H9 (cell line): Measurements from ENCODE around the gene ACR. TPM values are rescaled to one million over a fixed set of nuclear protein-coding genes. Genes with fewer than 3 reads are reported as not detected.
A peak's percentile ranks its signal among the peaks of the same experiment; 100 is the strongest.

Source experiments
- DNase-seq: peaks from one replicate; pipeline ENCODE4 v3.0.0-alpha.2; 2017
- H2AFZ ChIP-seq: one replicate; pipeline ENCODE4 v1.6.1; 2013; ENCODE audit warnings: mild to moderate bottlenecking, low read length, control low read depth, moderate library complexity
- H2AK5ac ChIP-seq: 2 replicates; pipeline ENCODE4 v1.6.1; 2013; ENCODE audit warnings: low read length, control low read depth, mixed read lengths; ENCODE audit not compliant: insufficient read length
- H2BK120ac ChIP-seq: one replicate; pipeline ENCODE4 v1.6.1; 2013; ENCODE audit warnings: low read depth, mild to moderate bottlenecking, low read length, control low read depth, inconsistent platforms; ENCODE audit not compliant: poor library complexity, severe bottlenecking
- H2BK12ac ChIP-seq: 2 replicates; pipeline ENCODE4 v1.6.1; 2013; ENCODE audit warnings: low read length, control low read depth, mixed read lengths, low read depth; ENCODE audit not compliant: insufficient read length
- H2BK15ac ChIP-seq: 2 replicates; pipeline ENCODE4 v1.6.1; 2013; ENCODE audit warnings: low read depth, low read length, control low read depth
- H2BK20ac ChIP-seq: one replicate; pipeline ENCODE4 v1.6.1; 2013; ENCODE audit warnings: low read depth, mild to moderate bottlenecking, low read length, control low read depth, inconsistent platforms; ENCODE audit not compliant: poor library complexity, severe bottlenecking
- H2BK5ac ChIP-seq: 2 replicates; pipeline ENCODE4 v1.6.1; 2013; ENCODE audit warnings: low read length, control low read depth, mixed read lengths; ENCODE audit not compliant: insufficient read length
- H3K14ac ChIP-seq: 2 replicates; pipeline ENCODE4 v1.6.1; 2013; ENCODE audit warnings: low read length, control low read depth; ENCODE audit not compliant: insufficient read depth
- H3K18ac ChIP-seq: 2 replicates; pipeline ENCODE4 v1.6.1; 2013; ENCODE audit warnings: low read depth, mild to moderate bottlenecking, mixed read lengths, low read length, control low read depth; ENCODE audit not compliant: insufficient read length
- H3K23ac ChIP-seq: 2 replicates; pipeline ENCODE4 v1.6.1; 2013; ENCODE audit warnings: low read length, control low read depth, mixed read lengths, low read depth; ENCODE audit not compliant: insufficient read length
- H3K23me2 ChIP-seq: 2 replicates; pipeline ENCODE4 v1.6.1; 2013; ENCODE audit warnings: low read depth, mild to moderate bottlenecking, mixed read lengths, low read length, control low read depth; ENCODE audit not compliant: insufficient read length, poor library complexity, severe bottlenecking
- H3K27ac ChIP-seq: 2 replicates; pipeline ENCODE4 v1.5.1; 2013; ENCODE audit warnings: low read length, control low read depth, mixed read lengths, low read depth; ENCODE audit not compliant: insufficient read length
- H3K27me3 ChIP-seq: 2 replicates; pipeline ENCODE4 v1.6.1; 2013; ENCODE audit warnings: low read length, control low read depth, inconsistent platforms; ENCODE audit not compliant: insufficient read depth
- H3K4ac ChIP-seq: 2 replicates; pipeline ENCODE4 v1.6.1; 2013; ENCODE audit warnings: low read depth, mild to moderate bottlenecking, control low read depth, inconsistent platforms, low read length, moderate library complexity
- H3K4me1 ChIP-seq: 2 replicates; pipeline ENCODE4 v1.6.1; 2013; ENCODE audit warnings: low read length, control low read depth, inconsistent platforms; ENCODE audit not compliant: insufficient read depth
- H3K4me2 ChIP-seq: 2 replicates; pipeline ENCODE4 v1.6.1; 2013; ENCODE audit warnings: low read length, control low read depth, mixed read lengths; ENCODE audit not compliant: insufficient read length, insufficient read depth
- H3K56ac ChIP-seq: 2 replicates; pipeline ENCODE4 v1.6.1; 2013; ENCODE audit warnings: low read depth, mild to moderate bottlenecking, mixed read lengths, low read length, control low read depth; ENCODE audit not compliant: insufficient read length
- H3K79me1 ChIP-seq: 2 replicates; pipeline ENCODE4 v1.6.1; 2013; ENCODE audit warnings: low read depth, mild to moderate bottlenecking, moderate library complexity, low read length, control low read depth, inconsistent platforms; ENCODE audit not compliant: insufficient read depth, poor library complexity, severe bottlenecking
- H3K79me2 ChIP-seq: 2 replicates; pipeline ENCODE4 v1.6.1; 2013; ENCODE audit warnings: low read length, control low read depth, inconsistent platforms; ENCODE audit not compliant: insufficient read depth
- H3K9ac ChIP-seq: 2 replicates; pipeline ENCODE4 v1.6.1; 2013; ENCODE audit warnings: low read length, control low read depth, mixed read lengths; ENCODE audit not compliant: insufficient read length; ENCODE audit errors: extremely low read depth
- H3K9me3 ChIP-seq: one replicate; pipeline ENCODE4 v1.6.1; 2013; ENCODE audit warnings: low read depth, low read length, inconsistent platforms; ENCODE audit not compliant: control insufficient read depth
- H3T11ph ChIP-seq: one replicate; pipeline ENCODE4 v1.6.1; 2013; ENCODE audit warnings: mild to moderate bottlenecking, low read length, control low read depth, inconsistent platforms
- H4K20me1 ChIP-seq: one replicate; pipeline ENCODE4 v1.6.1; 2013; ENCODE audit not compliant: control insufficient read depth, insufficient read length, insufficient read depth
- H4K5ac ChIP-seq: 2 replicates; pipeline ENCODE4 v1.6.1; 2013; ENCODE audit warnings: low read depth, mild to moderate bottlenecking, mixed read lengths, low read length, control low read depth; ENCODE audit not compliant: insufficient read length
- H4K8ac ChIP-seq: replicated peaks from 2 replicates; pipeline ENCODE4 v1.6.1; 2013; ENCODE audit warnings: low read length, control low read depth, mixed read lengths, low read depth; ENCODE audit not compliant: insufficient read length
- H4K91ac ChIP-seq: 2 replicates; pipeline ENCODE4 v1.6.1; 2013; ENCODE audit warnings: low read depth, mild to moderate bottlenecking, moderate library complexity, mixed read lengths, low read length, control low read depth; ENCODE audit not compliant: insufficient read length
- H3K27ac Mint-ChIP-seq, 3 experiments: 2 replicates in 2 of 3; 3 replicates in 1 of 3; pipeline ENCODE4 v1.8.0; 2020 to 2021; ENCODE audit warnings: mixed read lengths in 3 of 3, mild to moderate bottlenecking in 1 of 3, moderate library complexity in 1 of 3
- H3K27me3 Mint-ChIP-seq: 2 replicates; pipeline ENCODE4 v1.8.0; 2021; ENCODE audit warnings: low read depth, mild to moderate bottlenecking, moderate library complexity, mixed read lengths
- H3K36me3 Mint-ChIP-seq, 3 experiments: 2 replicates in 2 of 3; 3 replicates in 1 of 3; pipeline ENCODE4 v1.8.0; 2020 to 2021; ENCODE audit warnings: low read depth in 3 of 3, mixed read lengths in 3 of 3; ENCODE audit not compliant: insufficient read depth in 1 of 3
- H3K4me1 Mint-ChIP-seq, 2 experiments: 2 replicates each; pipeline ENCODE4 v1.8.0; 2020; ENCODE audit warnings: mixed read lengths in 2 of 2
- H3K4me3 Mint-ChIP-seq, 2 experiments: 2 replicates in 1 of 2; 3 replicates in 1 of 2; pipeline ENCODE4 v1.8.0; 2020 to 2021; ENCODE audit warnings: mild to moderate bottlenecking in 2 of 2, mixed read lengths in 2 of 2, moderate library complexity in 1 of 2
- H3K9me3 Mint-ChIP-seq, 2 experiments: 2 replicates in 1 of 2; 3 replicates in 1 of 2; pipeline ENCODE4 v1.8.0; 2020; ENCODE audit warnings: mild to moderate bottlenecking in 2 of 2, mixed read lengths in 2 of 2, moderate library complexity in 1 of 2
- CTCF ChIP-seq: fragments of 200-600 bp; sonication (generic); conservative IDR thresholded peaks from 3 replicates; pipeline ENCODE4 v1.8.0; 2021; ENCODE audit warnings: antibody characterized with exemption, mild to moderate bottlenecking
- WGBS: extraction: QIAGEN DNeasy Blood & Tissue Kit; methylation state at CpG from one replicate; pipeline ENCODE4 v1.1.7; 2013; ENCODE audit warnings: missing lambda C conversion rate, low lambda C conversion rate, mixed read lengths; ENCODE audit not compliant: insufficient read length; ENCODE audit errors: extremely low coverage; 5-methylcytosine and 5-hydroxymethylcytosine counted together
- total RNA-seq: library from RNA; stranded (reverse); gene quantifications from 2 replicates; pipeline ENCODE4 v1.2.1, GENCODE V29; 2021

Gene ACR
- total RNA-seq, 1 experiment from 2014 or later: 0.35 TPM

GRCh38 chr22:50695421-50696250 is 42.4 kb upstream of the ACR start:
- Histone ChIP-seq H3K18ac (no peak overlapping the region), H3K23me2 (peaks cover 8% of the 10 kb centered on the region), H2BK20ac (no peak overlapping the region), H3K23ac (no peak overlapping the region), H3K79me2 (no peaks in the 10 kb centered on the region), H4K91ac (no peak overlapping the region), H3K4me1 (no peaks in the 10 kb centered on the region), H3K27me3 (peaks cover 5% of the 10 kb centered on the region; the same call in 1 of the 2 replicates), H3T11ph (no peak overlapping the region), H3K4me2 (no peak overlapping the region), H3K56ac (no peak overlapping the region), H3K79me1 (no peaks in the 10 kb centered on the region), H2AFZ (no peak overlapping the region), H4K8ac (no peak overlapping the region), H3K27ac (no peak overlapping the region), H3K9ac (peak overlapping the region; percentile 18), H3K4ac (no peak overlapping the region), H3K14ac (no peak overlapping the region), H2AK5ac (no peak overlapping the region), H4K20me1 (no peaks in the 10 kb centered on the region), H2BK5ac (no peak overlapping the region), H3K9me3 (no peaks in the 10 kb centered on the region), H2BK120ac (no peak overlapping the region), H4K5ac (no peak overlapping the region), H2BK12ac (no peak overlapping the region), H2BK15ac (no peak overlapping the region)
- Mint-ChIP-seq H3K27me3 (peaks cover 57% of the 10 kb centered on the region), H3K36me3 (peaks cover 0 to 8% (median 4%) of the 10 kb centered on the region in 3 experiments; a peak in 4 of 7 replicates), H3K27ac (no peak overlapping the region), H3K4me1 (peaks cover 4 to 18% of the 10 kb centered on the region in 2 experiments), H3K4me3 (peak overlapping the region in 1 of 2 experiments; percentile 85; a peak in 2 of 5 replicates), H3K9me3 (no peaks in the 10 kb centered on the region)
- no peak for TF ChIP-seq CTCF
- no CpG with 5 or more reads among the region's 18 CpGs for WGBS
- no peak for DNase-seq
